Caco-2 (cell line): ENCODE results near the gene DAW1. TPM values are rescaled to one million over a fixed set of nuclear protein-coding genes. Genes with fewer than 3 reads are reported as not detected.

Source experiments
- BruUV-seq: library from RNA; stranded (reverse); fragments of 400-500 nt; replicated peaks from 2 replicates; lab custom pipeline; 2021; lab: Mats Ljungman, UMichigan
- CTCF ChIA-PET: fragments of 300-600 bp; sonication (Branson Sonifier 250); formaldehyde crosslinking; loops from one replicate; lab custom pipeline; 2022; ENCODE audit warnings: antibody characterized with exemption; lab: Charles Lee
- POLR2A ChIA-PET: fragments of 300-600 bp; sonication (Branson Sonifier 250); formaldehyde crosslinking; loops from one replicate; lab custom pipeline; 2022; ENCODE audit warnings: antibody characterized with exemption; lab: Charles Lee
- DNase-seq, 2 experiments: peaks; one replicate each; pipeline versions ENCODE4 v3.0.0 to v3.0.0-alpha.2; 2020 to 2022
- H3K27me3 ChIP-seq: replicated peaks from 2 replicates; pipeline ENCODE4 v1.6.0; 2011; ENCODE audit warnings: low read length; ENCODE audit not compliant: control insufficient read depth, insufficient read depth
- H3K36me3 ChIP-seq: 2 replicates; pipeline ENCODE4 v1.5.1; 2011; ENCODE audit warnings: low read length; ENCODE audit not compliant: control insufficient read depth, insufficient read depth
- H3K4me1 ChIP-seq: fragments of 250-450 bp; sonication (Bioruptor Pico); 2 replicates; pipeline ENCODE4 v1.5.1; 2020; ENCODE audit warnings: mild to moderate bottlenecking
- H3K4me3 ChIP-seq: 2 replicates; pipeline ENCODE4 v1.5.1; 2011; ENCODE audit warnings: low read depth, mild to moderate bottlenecking, control low read depth, low read length
- H3K9me3 ChIP-seq: fragments of 250-450 bp; sonication (Bioruptor Pico); 2 replicates; pipeline ENCODE4 v1.5.1; 2020; ENCODE audit warnings: mild to moderate bottlenecking, moderate library complexity
- H3K27ac Mint-ChIP-seq: one replicate; pipeline ENCODE4 v1.8.0; 2022; ENCODE audit warnings: mixed read lengths; ENCODE audit not compliant: unreplicated experiment
- H3K27me3 Mint-ChIP-seq: one replicate; pipeline ENCODE4 v1.8.0; 2022; ENCODE audit warnings: mixed read lengths; ENCODE audit not compliant: insufficient read depth, unreplicated experiment
- H3K36me3 Mint-ChIP-seq: one replicate; pipeline ENCODE4 v1.8.0; 2022; ENCODE audit warnings: mild to moderate bottlenecking, mixed read lengths; ENCODE audit not compliant: insufficient read depth, unreplicated experiment
- H3K4me1 Mint-ChIP-seq: one replicate; pipeline ENCODE4 v1.8.0; 2022; ENCODE audit warnings: low read depth, mixed read lengths; ENCODE audit not compliant: unreplicated experiment
- H3K4me3 Mint-ChIP-seq: one replicate; pipeline ENCODE4 v1.8.0; 2022; ENCODE audit warnings: mild to moderate bottlenecking, moderate library complexity, mixed read lengths; ENCODE audit not compliant: unreplicated experiment
- H3K9me3 Mint-ChIP-seq: one replicate; pipeline ENCODE4 v1.8.0; 2022; ENCODE audit warnings: mixed read lengths; ENCODE audit not compliant: unreplicated experiment
- CTCF ChIP-seq, 2 experiments: fragments of 200-600 bp in 1 of 2; IDR thresholded peaks; 1 replicate in 1 of 2; 2 replicates in 1 of 2; pipeline versions ENCODE4 v1.5.1 to v1.8.0; 2011 to 2022; ENCODE audit warnings: antibody characterized with exemption in 1 of 2, control low read depth in 1 of 2, inconsistent platforms in 1 of 2, low read depth in 1 of 2, low read length in 1 of 2, mild to moderate bottlenecking in 1 of 2, moderate library complexity in 1 of 2; ENCODE audit not compliant: insufficient read depth in 1 of 2, severe bottlenecking in 1 of 2, unreplicated experiment in 1 of 2
- intact Hi-C: fragments of 100-400 bp; cut with micrococcal nuclease; formaldehyde crosslinking; loops from one replicate; pipeline ENCODE4 v1.10.0; 2022; ENCODE audit not compliant: unreplicated experiment
- total RNA-seq: library from RNA; stranded (reverse); gene quantifications from 2 replicates; pipeline ENCODE4 v1.2.3, GENCODE V29; 2022

The DAW1 gene
- total RNA-seq, 1 experiment from 2014 or later = 6.6 TPM

- intact Hi-C loops = no loop called here
- H3K27me3 Mint-ChIP-seq = no peaks in the 10 kb centered on the region
- ChIA-PET CTCF (no interaction called here), POLR2A (no interaction called here)
- no peak overlapping the region for H3K4me3 Mint-ChIP-seq
- Histone ChIP-seq H3K27me3 (no peaks in the 10 kb centered on the region), H3K36me3 (no peaks in the 10 kb centered on the region), H3K4me1 (peaks cover 54% of the 10 kb centered on the region), H3K9me3 (no peaks in the 10 kb centered on the region), H3K4me3 (no peak overlapping the region)
- H3K36me3 Mint-ChIP-seq = peaks cover 13% of the 10 kb centered on the region
- no peak for DNase-seq
- H3K27ac Mint-ChIP-seq = no peak overlapping the region
- H3K9me3 Mint-ChIP-seq = peaks cover 16% of the 10 kb centered on the region
- BruUV-seq = no TSS peak
- TF ChIP-seq CTCF (IDR thresholded peaks at IDR 0.05; ENCODE audit: insufficient read depth in 1 of 2, low read depth in 1 of 2, low read length in 1 of 2, severe bottlenecking in 1 of 2, unreplicated experiment in 1 of 2) = no peak
- H3K4me1 Mint-ChIP-seq = peaks cover 47% of the 10 kb centered on the region
These were observed 6.2 kb downstream of the DAW1 start for GRCh38 chr2:227877421-227878310.

GRCh38 chr2:227880460-227880859 lies 9.0 kb downstream of the DAW1 start:
- no peaks in the 10 kb centered on the region for H3K36me3 ChIP-seq
- ChIA-PET POLR2A (interaction anchor here (0.6 kb wide), 1 partner anchor 167 kb away, joined by 5 read pairs; no protein-coding TSS in a partner anchor), CTCF (no interaction called here)
- Mint-ChIP-seq H3K27me3 (no peaks in the 10 kb centered on the region), H3K27ac (peak overlapping the region; percentile 4), H3K4me3 (no peak overlapping the region), H3K4me1 (peaks cover 23% of the 10 kb centered on the region), H3K9me3 (peaks cover under 1% of the 10 kb centered on the region), H3K36me3 (peaks cover 5% of the 10 kb centered on the region)
- DNase-seq = no peak
- peaks cover 41% of the 10 kb centered on the region for H3K4me1 ChIP-seq
- no peak for TF ChIP-seq CTCF (IDR thresholded peaks at IDR 0.05; ENCODE audit: insufficient read depth in 1 of 2, low read depth in 1 of 2, low read length in 1 of 2, severe bottlenecking in 1 of 2, unreplicated experiment in 1 of 2)
- BruUV-seq = no TSS peak
- no peaks in the 10 kb centered on the region for H3K9me3 ChIP-seq
- intact Hi-C loops = loop anchor here (5.0 kb wide), 1 partner anchor 223 kb away; no protein-coding TSS in a partner anchor
- no peaks in the 10 kb centered on the region for H3K27me3 ChIP-seq
- H3K4me3 ChIP-seq = no peak overlapping the region

- ChIA-PET CTCF (no interaction called here), POLR2A (no interaction called here)
- no peak overlapping the region for H3K27ac Mint-ChIP-seq
- peaks cover 12% of the 10 kb centered on the region for H3K4me1 Mint-ChIP-seq
- peaks cover 26% of the 10 kb centered on the region for H3K4me1 ChIP-seq
- no peaks in the 10 kb centered on the region for H3K27me3 ChIP-seq
- no peaks in the 10 kb centered on the region for H3K9me3 Mint-ChIP-seq
- H3K27me3 Mint-ChIP-seq = no peaks in the 10 kb centered on the region
- DNase-seq = no peak
- no TSS peak for BruUV-seq
- intact Hi-C loops = loop anchor here (5.0 kb wide), 1 partner anchor 225 kb away; no protein-coding TSS in a partner anchor
- TF ChIP-seq CTCF (IDR thresholded peaks at IDR 0.05; ENCODE audit: insufficient read depth in 1 of 2, low read depth in 1 of 2, low read length in 1 of 2, severe bottlenecking in 1 of 2, unreplicated experiment in 1 of 2) = no peak
- no peak overlapping the region for H3K4me3 ChIP-seq
- H3K4me3 Mint-ChIP-seq = no peak overlapping the region
- peaks cover 5% of the 10 kb centered on the region for H3K36me3 Mint-ChIP-seq
- no peaks in the 10 kb centered on the region for H3K9me3 ChIP-seq
- H3K36me3 ChIP-seq = no peaks in the 10 kb centered on the region
These were observed 10.6 kb downstream of the DAW1 start for GRCh38 chr2:227881866-227882517.
